ENCODE results near the gene SHISA2. TPM values are rescaled to one million over a fixed set of nuclear protein-coding genes. Genes with fewer than 3 reads are reported as not detected.

SHISA2 gene
- total RNA-seq, 2 experiments from 2014 or later: 0.07 TPM; not detected in 1

- Mint-ChIP-seq H3K4me3 (no peak overlapping the region), H3K27me3 (no peaks in the 10 kb centered on the region), H3K4me1 (no peaks in the 10 kb centered on the region), H3K9me3 (ENCODE audit: low read depth) (peaks cover 2% of the 10 kb centered on the region), H3K36me3 (ENCODE audit: low read depth) (peaks cover 10% of the 10 kb centered on the region), H3K27ac (no peak overlapping the region)
- ATAC-seq (no peak), DNase-seq (no peak)
- CTCF ChIA-PET: no interaction called here
- POLR2A ChIA-PET: no interaction called here
- intact Hi-C loops (cut with DNase I, micrococcal nuclease): no loop called here
These were observed 26.0 kb downstream of the SHISA2 start for GRCh38 chr13:26025771-26026170.

- no peak for DNase-seq
- no peak for ATAC-seq
- Mint-ChIP-seq H3K27me3 (no peaks in the 10 kb centered on the region), H3K4me1 (no peaks in the 10 kb centered on the region), H3K27ac (no peak overlapping the region), H3K4me3 (no peak overlapping the region), H3K36me3 (ENCODE audit: low read depth) (peaks cover 15% of the 10 kb centered on the region), H3K9me3 (ENCODE audit: low read depth) (no peaks in the 10 kb centered on the region)
- POLR2A ChIA-PET: no interaction called here
- CTCF ChIA-PET: no interaction called here
- intact Hi-C loops (cut with DNase I, micrococcal nuclease): no loop called here
These were observed 26.6 kb downstream of the SHISA2 start for GRCh38 chr13:26025196-26025595.

- DNase-seq: no peak
- no peak overlapping the region for H3K27ac Mint-ChIP-seq
- H3K9me3 Mint-ChIP-seq (ENCODE audit: low read depth): no peaks in the 10 kb centered on the region
- ATAC-seq: no peak
- ChIA-PET POLR2A (no interaction called here), CTCF (no interaction called here)
- no peaks in the 10 kb centered on the region for H3K27me3 Mint-ChIP-seq
- H3K4me1 Mint-ChIP-seq: no peaks in the 10 kb centered on the region
- intact Hi-C loops (cut with DNase I, micrococcal nuclease): no loop called here
- peaks cover 18% of the 10 kb centered on the region for H3K36me3 Mint-ChIP-seq (ENCODE audit: low read depth)
- no peak overlapping the region for H3K4me3 Mint-ChIP-seq
These were observed 27.3 kb downstream of the SHISA2 start for GRCh38 chr13:26024558-26024957.

GRCh38 chr13:26022538-26023292 is 29.1 kb downstream of the SHISA2 start:
- ATAC-seq: no peak
- CTCF ChIA-PET: interaction anchor here (0.5 kb wide), 1 partner anchor 1594 kb away, joined by 3 read pairs; no protein-coding TSS in a partner anchor
- Mint-ChIP-seq H3K9me3 (ENCODE audit: low read depth) (no peaks in the 10 kb centered on the region), H3K4me1 (peaks cover 5% of the 10 kb centered on the region), H3K36me3 (ENCODE audit: low read depth) (peaks cover 18% of the 10 kb centered on the region), H3K27ac (no peak overlapping the region), H3K27me3 (no peaks in the 10 kb centered on the region), H3K4me3 (no peak overlapping the region)
- no peak for DNase-seq
- POLR2A ChIA-PET: no interaction called here
- intact Hi-C loops (cut with DNase I, micrococcal nuclease): no loop called here

GRCh38 chr13:26021956-26022355 is 29.9 kb downstream of the SHISA2 start:
- no peaks in the 10 kb centered on the region for H3K9me3 Mint-ChIP-seq (ENCODE audit: low read depth)
- intact Hi-C loops (cut with DNase I, micrococcal nuclease): no loop called here
- ChIA-PET CTCF (no interaction called here), POLR2A (no interaction called here)
- H3K27me3 Mint-ChIP-seq: no peaks in the 10 kb centered on the region
- H3K36me3 Mint-ChIP-seq (ENCODE audit: low read depth): peaks cover 18% of the 10 kb centered on the region
- ATAC-seq (no peak), DNase-seq (no peak)
- H3K4me1 Mint-ChIP-seq: peaks cover 13% of the 10 kb centered on the region
- no peak overlapping the region for H3K27ac Mint-ChIP-seq
- no peak overlapping the region for H3K4me3 Mint-ChIP-seq

- CTCF ChIA-PET: no interaction called here
These were observed 30.3 kb downstream of the SHISA2 start for GRCh38 chr13:26021516-26021915.

GRCh38 chr13:26020891-26021290 is 30.9 kb downstream of the SHISA2 start:
- peaks cover 18% of the 10 kb centered on the region for H3K36me3 Mint-ChIP-seq (ENCODE audit: low read depth)
- peaks cover 15% of the 10 kb centered on the region for H3K4me1 Mint-ChIP-seq
- DNase-seq (no peak), ATAC-seq (no peak)
- intact Hi-C loops (cut with DNase I, micrococcal nuclease): no loop called here
- H3K4me3 Mint-ChIP-seq: no peak overlapping the region
- POLR2A ChIA-PET: no interaction called here
- CTCF ChIA-PET: no interaction called here
- H3K27me3 Mint-ChIP-seq: no peaks in the 10 kb centered on the region
- H3K9me3 Mint-ChIP-seq (ENCODE audit: low read depth): no peaks in the 10 kb centered on the region
- H3K27ac Mint-ChIP-seq: no peak overlapping the region

More at GRCh38 chr13:26021516-26021915, 30.3 kb downstream of the SHISA2 start:
- ATAC-seq: no peak
- intact Hi-C loops (cut with DNase I, micrococcal nuclease): no loop called here
- Mint-ChIP-seq H3K27me3 (no peaks in the 10 kb centered on the region), H3K4me3 (no peak overlapping the region), H3K9me3 (ENCODE audit: low read depth) (no peaks in the 10 kb centered on the region), H3K36me3 (ENCODE audit: low read depth) (peaks cover 18% of the 10 kb centered on the region), H3K27ac (no peak overlapping the region), H3K4me1 (peaks cover 15% of the 10 kb centered on the region)
- POLR2A ChIA-PET: no interaction called here
- no peak for DNase-seq

GRCh38 chr13:26019881-26020870 is 31.6 kb downstream of the SHISA2 start:
- Mint-ChIP-seq H3K4me1 (peaks cover 15% of the 10 kb centered on the region), H3K4me3 (no peak overlapping the region)

GRCh38 chr13:26019251-26019650 is 32.6 kb downstream of the SHISA2 start:
- ChIA-PET POLR2A (no interaction called here), CTCF (interaction anchor here (1.2 to 1.4 kb wide), 2 partner anchors 11 to 22 kb away, joined by 3 read pairs; no protein-coding TSS in a partner anchor)
- Mint-ChIP-seq H3K4me3 (no peak overlapping the region), H3K27me3 (no peaks in the 10 kb centered on the region), H3K9me3 (ENCODE audit: low read depth) (no peaks in the 10 kb centered on the region), H3K4me1 (peaks cover 15% of the 10 kb centered on the region), H3K27ac (no peak overlapping the region), H3K36me3 (ENCODE audit: low read depth) (peaks cover 18% of the 10 kb centered on the region)
- no peak for ATAC-seq
- no peak for DNase-seq
- intact Hi-C loops (cut with DNase I, micrococcal nuclease): no loop called here

More at GRCh38 chr13:26019881-26020870, 31.6 kb downstream of the SHISA2 start:
- peaks cover 18% of the 10 kb centered on the region for H3K36me3 Mint-ChIP-seq (ENCODE audit: low read depth)
- no peaks in the 10 kb centered on the region for H3K27me3 Mint-ChIP-seq
- DNase-seq (no peak), ATAC-seq (no peak)
- ChIA-PET POLR2A (interaction anchor here (0.7 kb wide), 1 partner anchor 29 kb away, joined by 3 read pairs; no protein-coding TSS in a partner anchor), CTCF (interaction anchor here (0.6 to 1.4 kb wide), 2 partner anchors 10 to 12 kb away, joined by 3 read pairs; no protein-coding TSS in a partner anchor)
- H3K9me3 Mint-ChIP-seq (ENCODE audit: low read depth): no peaks in the 10 kb centered on the region
- intact Hi-C loops (cut with DNase I, micrococcal nuclease): no loop called here
- no peak overlapping the region for H3K27ac Mint-ChIP-seq

GRCh38 chr13:26017932-26018665 is 33.7 kb downstream of the SHISA2 start:
- no peak for ATAC-seq
- ChIA-PET CTCF (interaction anchor here (0.6 to 1.3 kb wide), 5 partner anchors 15 to 69 kb away, joined by 3 to 4 read pairs (median 3); no protein-coding TSS in a partner anchor), POLR2A (no interaction called here)
- peaks cover 15% of the 10 kb centered on the region for H3K4me1 Mint-ChIP-seq
- peaks cover 18% of the 10 kb centered on the region for H3K36me3 Mint-ChIP-seq (ENCODE audit: low read depth)
- DNase-seq: no peak
- H3K27me3 Mint-ChIP-seq: no peaks in the 10 kb centered on the region
- no peaks in the 10 kb centered on the region for H3K9me3 Mint-ChIP-seq (ENCODE audit: low read depth)
- H3K27ac Mint-ChIP-seq: no peak overlapping the region
- H3K4me3 Mint-ChIP-seq: no peak overlapping the region
- intact Hi-C loops (cut with DNase I, micrococcal nuclease): no loop called here
